HL-60 (cell line): Measurements from ENCODE around the gene EPHA1.

Source experiments
- DNase-seq, 2 experiments: peaks; one replicate each; pipeline ENCODE4 v3.0.0-alpha.2; 2010 to 2020; ENCODE audit warnings: low read depth in 1 of 2, low spot score in 1 of 2
- H3K27ac ChIP-seq: fragments of 250-450 bp; sonication (Bioruptor Pico); replicated peaks from 2 replicates; pipeline ENCODE4 v1.5.1; 2020; ENCODE audit warnings: mild to moderate bottlenecking, moderate library complexity
- H3K27me3 ChIP-seq: fragments of 250-450 bp; sonication (Bioruptor Pico); 2 replicates; pipeline ENCODE4 v1.5.1; 2021; ENCODE audit warnings: mild to moderate bottlenecking, moderate library complexity; ENCODE audit not compliant: insufficient read depth, poor library complexity, severe bottlenecking
- H3K4me3 ChIP-seq: replicated peaks from 2 replicates; pipeline ENCODE4 v1.5.1; 2011; ENCODE audit warnings: mild to moderate bottlenecking, control low read depth, low read length; ENCODE audit not compliant: insufficient read depth
- GABPA ChIP-seq: IDR thresholded peaks from 2 replicates; pipeline ENCODE4 v1.6.1; 2012; ENCODE audit warnings: low read depth
- POLR2AphosphoS5 ChIP-seq: IDR thresholded peaks from 2 replicates; pipeline ENCODE4 v1.6.1; 2012; ENCODE audit warnings: low read depth
- SPI1 ChIP-seq: IDR thresholded peaks from 2 replicates; pipeline ENCODE4 v1.6.1; 2012; ENCODE audit warnings: low read depth, mild to moderate bottlenecking, borderline replicate concordance
- TF ChIP-seq, protein P1 (sequence below): IDR thresholded peaks from 2 replicates; pipeline ENCODE4 v1.6.1; 2012; ENCODE audit warnings: low read depth; ENCODE audit not compliant: insufficient replicate concordance
- TF ChIP-seq, protein P2 (sequence below): IDR thresholded peaks from one replicate; pipeline ENCODE4 v1.5.1; 2011; ENCODE audit warnings: low read length, control low read depth, inconsistent platforms; ENCODE audit not compliant: insufficient read depth

The EPHA1 gene

GRCh38 chr7:143382126-143382790 lies 26.4 kb downstream of the EPHA1 start:
- TF ChIP-seq POLR2AphosphoS5 (no peak), SPI1 (no peak), GABPA (no peak)
- TF ChIP-seq, protein P1, sequence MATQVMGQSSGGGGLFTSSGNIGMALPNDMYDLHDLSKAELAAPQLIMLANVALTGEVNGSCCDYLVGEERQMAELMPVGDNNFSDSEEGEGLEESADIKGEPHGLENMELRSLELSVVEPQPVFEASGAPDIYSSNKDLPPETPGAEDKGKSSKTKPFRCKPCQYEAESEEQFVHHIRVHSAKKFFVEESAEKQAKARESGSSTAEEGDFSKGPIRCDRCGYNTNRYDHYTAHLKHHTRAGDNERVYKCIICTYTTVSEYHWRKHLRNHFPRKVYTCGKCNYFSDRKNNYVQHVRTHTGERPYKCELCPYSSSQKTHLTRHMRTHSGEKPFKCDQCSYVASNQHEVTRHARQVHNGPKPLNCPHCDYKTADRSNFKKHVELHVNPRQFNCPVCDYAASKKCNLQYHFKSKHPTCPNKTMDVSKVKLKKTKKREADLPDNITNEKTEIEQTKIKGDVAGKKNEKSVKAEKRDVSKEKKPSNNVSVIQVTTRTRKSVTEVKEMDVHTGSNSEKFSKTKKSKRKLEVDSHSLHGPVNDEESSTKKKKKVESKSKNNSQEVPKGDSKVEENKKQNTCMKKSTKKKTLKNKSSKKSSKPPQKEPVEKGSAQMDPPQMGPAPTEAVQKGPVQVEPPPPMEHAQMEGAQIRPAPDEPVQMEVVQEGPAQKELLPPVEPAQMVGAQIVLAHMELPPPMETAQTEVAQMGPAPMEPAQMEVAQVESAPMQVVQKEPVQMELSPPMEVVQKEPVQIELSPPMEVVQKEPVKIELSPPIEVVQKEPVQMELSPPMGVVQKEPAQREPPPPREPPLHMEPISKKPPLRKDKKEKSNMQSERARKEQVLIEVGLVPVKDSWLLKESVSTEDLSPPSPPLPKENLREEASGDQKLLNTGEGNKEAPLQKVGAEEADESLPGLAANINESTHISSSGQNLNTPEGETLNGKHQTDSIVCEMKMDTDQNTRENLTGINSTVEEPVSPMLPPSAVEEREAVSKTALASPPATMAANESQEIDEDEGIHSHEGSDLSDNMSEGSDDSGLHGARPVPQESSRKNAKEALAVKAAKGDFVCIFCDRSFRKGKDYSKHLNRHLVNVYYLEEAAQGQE, result no peak
- TF ChIP-seq, protein P2, sequence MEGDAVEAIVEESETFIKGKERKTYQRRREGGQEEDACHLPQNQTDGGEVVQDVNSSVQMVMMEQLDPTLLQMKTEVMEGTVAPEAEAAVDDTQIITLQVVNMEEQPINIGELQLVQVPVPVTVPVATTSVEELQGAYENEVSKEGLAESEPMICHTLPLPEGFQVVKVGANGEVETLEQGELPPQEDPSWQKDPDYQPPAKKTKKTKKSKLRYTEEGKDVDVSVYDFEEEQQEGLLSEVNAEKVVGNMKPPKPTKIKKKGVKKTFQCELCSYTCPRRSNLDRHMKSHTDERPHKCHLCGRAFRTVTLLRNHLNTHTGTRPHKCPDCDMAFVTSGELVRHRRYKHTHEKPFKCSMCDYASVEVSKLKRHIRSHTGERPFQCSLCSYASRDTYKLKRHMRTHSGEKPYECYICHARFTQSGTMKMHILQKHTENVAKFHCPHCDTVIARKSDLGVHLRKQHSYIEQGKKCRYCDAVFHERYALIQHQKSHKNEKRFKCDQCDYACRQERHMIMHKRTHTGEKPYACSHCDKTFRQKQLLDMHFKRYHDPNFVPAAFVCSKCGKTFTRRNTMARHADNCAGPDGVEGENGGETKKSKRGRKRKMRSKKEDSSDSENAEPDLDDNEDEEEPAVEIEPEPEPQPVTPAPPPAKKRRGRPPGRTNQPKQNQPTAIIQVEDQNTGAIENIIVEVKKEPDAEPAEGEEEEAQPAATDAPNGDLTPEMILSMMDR, result no peak
- Histone ChIP-seq H3K27ac (peak overlapping the region; percentile 88), H3K27me3 (no peaks in the 10 kb centered on the region), H3K4me3 (peak overlapping the region; percentile 75)
- DNase-seq, result no peak

DNA sequence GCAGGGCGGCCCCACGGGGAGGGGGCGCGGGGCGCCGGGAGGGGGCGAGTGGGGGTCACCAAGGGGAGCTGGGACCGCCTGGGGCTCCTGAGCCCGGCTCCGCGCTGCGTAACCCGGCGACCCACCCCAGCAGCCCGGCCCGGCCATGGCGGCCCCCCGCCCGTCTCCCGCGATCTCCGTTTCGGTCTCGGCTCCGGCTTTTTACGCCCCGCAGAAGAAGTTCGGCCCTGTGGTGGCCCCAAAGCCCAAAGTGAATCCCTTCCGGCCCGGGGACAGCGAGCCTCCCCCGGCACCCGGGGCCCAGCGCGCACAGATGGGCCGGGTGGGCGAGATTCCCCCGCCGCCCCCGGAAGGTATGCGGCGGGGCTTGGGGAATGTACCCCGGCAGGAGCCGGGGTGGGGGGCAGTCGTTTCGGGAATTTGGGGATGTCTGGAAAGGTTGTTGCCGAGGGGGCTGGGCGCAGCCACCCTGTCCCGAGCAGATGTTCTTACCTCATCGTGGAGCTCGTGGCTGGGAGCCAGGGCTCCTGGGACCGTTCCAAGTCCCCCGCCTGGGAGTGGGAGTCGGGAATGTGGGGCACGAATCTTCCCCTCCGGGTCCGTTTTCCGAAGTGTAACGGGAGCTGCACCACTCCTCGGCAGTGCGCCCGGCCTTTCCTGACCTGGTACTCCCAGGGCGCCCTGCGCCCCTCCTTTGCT lies 27.1 kb downstream of the EPHA1 start:
- peak overlapping the region; percentile 75 for H3K4me3 ChIP-seq
- DNase-seq, result no peak
- TF ChIP-seq GABPA (0 out of 2 replicates have a peak, but pooled peaks have one; percentile 10), SPI1 (no peak), POLR2AphosphoS5 (no peak)
- TF ChIP-seq, protein P1, result no peak
- TF ChIP-seq, protein P2, result no peak
- H3K27me3 ChIP-seq, result no peaks in the 10 kb centered on the region
- H3K27ac ChIP-seq, result peak overlapping the region; percentile 88

DNA sequence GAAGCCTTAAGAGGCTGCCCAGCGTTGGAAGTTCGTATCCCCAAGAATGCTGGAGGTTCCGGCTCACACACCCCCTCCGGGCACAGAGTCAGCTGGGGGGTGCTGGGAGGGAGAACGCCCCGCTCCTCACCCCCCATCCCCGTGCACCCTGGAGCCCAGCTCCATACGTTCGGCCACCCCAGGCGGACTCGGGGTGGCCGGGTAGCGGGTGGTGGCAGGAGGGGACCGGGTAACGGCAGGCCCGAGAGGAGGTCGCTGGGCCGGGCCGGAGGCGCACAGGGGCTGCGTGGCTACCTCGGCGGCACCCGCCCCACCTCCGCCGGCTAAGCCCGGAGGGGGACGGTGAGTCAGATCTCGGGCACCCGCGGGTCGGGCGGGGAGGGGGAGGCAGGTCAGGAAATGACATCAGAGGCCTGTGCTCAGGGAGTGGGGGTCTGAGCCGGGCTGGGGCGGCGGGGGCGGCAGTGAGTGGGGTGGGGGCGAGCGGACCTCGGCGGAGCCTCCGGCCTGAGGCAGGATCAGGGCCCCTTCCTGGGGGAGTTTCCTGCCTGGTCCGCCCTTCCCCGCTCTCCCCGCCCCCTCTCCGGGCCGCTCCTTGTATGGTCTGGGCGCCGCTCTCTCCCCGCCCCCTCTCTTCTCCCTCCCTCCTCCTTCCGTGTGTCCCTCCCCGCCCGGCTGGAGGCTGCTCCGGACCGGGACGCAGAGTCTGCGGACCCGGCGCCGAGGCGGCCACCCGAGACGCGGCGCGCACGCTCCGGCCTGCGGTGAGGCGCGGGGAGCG lies 27.8 kb downstream of the EPHA1 start, which contains the start of gene ZYX:
Gene ZYX (plus strand): TSS at position 700 of the 781 bp plus-strand sequence. CDS start 227 bp downstream, outside the sequence.
- TF ChIP-seq POLR2AphosphoS5, result peak; percentile 67
- TF ChIP-seq GABPA, result no peak
- peak within 1 kb of the TSS; percentile 97 for H3K27ac ChIP-seq
- DNase-seq, result peak; percentile 88 to 95
- H3K27me3 ChIP-seq, result no peaks in the 10 kb centered on the region
- peak within 1 kb of the TSS; percentile 75 for H3K4me3 ChIP-seq

DNA sequence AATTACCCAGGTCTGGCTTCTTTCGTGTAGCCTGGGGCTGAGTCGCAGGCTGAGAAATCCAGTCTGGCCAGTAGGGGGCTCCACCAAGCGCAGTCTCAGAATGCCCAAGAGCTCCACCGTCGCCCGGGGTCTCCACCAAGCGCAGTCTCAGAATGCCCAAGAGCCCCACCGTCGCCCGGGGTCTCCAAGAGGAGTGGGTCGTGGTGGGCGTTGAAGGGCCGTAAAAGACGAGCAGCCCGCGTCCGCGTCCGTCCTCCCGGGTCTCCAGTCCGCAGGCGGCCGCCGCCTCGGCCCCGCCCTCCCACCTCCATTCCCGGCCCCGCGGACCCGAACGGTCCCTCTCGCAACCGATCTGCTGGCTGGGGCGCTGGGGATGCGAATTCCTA lies 28.4 kb downstream of the EPHA1 start:
- Histone ChIP-seq H3K27me3 (no peaks in the 10 kb centered on the region), H3K4me3 (peak overlapping the region; percentile 75), H3K27ac (peak overlapping the region; percentile 97)
- DNase-seq, result peak in 1 of 2 experiments; percentile 91
- TF ChIP-seq, protein P2, result peak; percentile 63
- TF ChIP-seq SPI1, result no peak
